ENCODE results near the gene CLPX.

- TF ChIP-seq CTCF (IDR thresholded peaks at IDR 0.05) (no peak), EZH2 (IDR thresholded peaks at IDR 0.05) (no peak)
Observed at GRCh38 chr15:65164139-65164538, 21.0 kb downstream of the CLPX start.
